ENCODE results near the gene RAB29. TPM values are rescaled to one million over a fixed set of nuclear protein-coding genes. Genes with fewer than 3 reads are reported as not detected.

The RAB29 gene
- total and polyA plus RNA-seq, 2 donors (not counting 3 experiments of a cell fraction or from before 2014, with no cell fraction given): 18.1 to 18.8 TPM

- Histone ChIP-seq H3K4me1 (ENCODE audit: control insufficient read depth, extremely low read depth, insufficient read depth, low read length) (no peaks in the 10 kb centered on the region), H3K9me1 (replicated peaks; ENCODE audit: control insufficient read depth, extremely low read depth, insufficient read depth, low read length) (no peaks in the 10 kb centered on the region), H2AFZ (ENCODE audit: low read depth, low read length) (no peak overlapping the region), H3K9ac (replicated peaks; ENCODE audit: extremely low read depth, insufficient read depth, low read length) (no peak overlapping the region), H4K20me1 (replicated peaks; ENCODE audit: control insufficient read depth, extremely low read depth, insufficient read depth, low read length) (no peaks in the 10 kb centered on the region), H3K4me2 (ENCODE audit: insufficient read depth, low read length) (no peak overlapping the region), H3K79me2 (ENCODE audit: control insufficient read depth, insufficient read depth, low read length) (no peaks in the 10 kb centered on the region), H3K4me3 (replicated peaks in 1 of 3; ENCODE audit: insufficient read depth in 1 of 3, low read depth in 1 of 3, low read length in 3 of 3) (no peak overlapping the region), H3K27ac (ENCODE audit: insufficient read depth, low read depth, low read length) (no peak overlapping the region), H3K36me3 (ENCODE audit: control insufficient read depth in 2 of 2, extremely low read depth in 1 of 2, insufficient read depth in 2 of 2, low read length in 2 of 2) (no peaks in the 10 kb centered on the region), H3K27me3 (ENCODE audit: control insufficient read depth in 2 of 2, insufficient read depth in 2 of 2, low read length in 2 of 2) (no peaks in the 10 kb centered on the region), H3K9me3 (replicated peaks; ENCODE audit: control insufficient read depth, insufficient read depth, low read length) (no peaks in the 10 kb centered on the region)
- DNase-seq (ENCODE audit: low read depth, low spot score) (no peak), FAIRE-seq (no peak)
- ChIA-PET POLR2A (no interaction called here), CTCF (interaction anchor here (2.2 to 2.5 kb wide), 2 partner anchors 8 to 194 kb away, joined by 9 to 14 read pairs; no protein-coding TSS in a partner anchor)
- no TSS peak for BruUV-seq (replicated peaks)
- dilution Hi-C loops (cut with MboI; ENCODE audit: extremely low pct_ligation_motif_present, low sequenced_read_pairs) (no loop called here), intact Hi-C loops (cut with micrococcal nuclease) (no loop called here)
- TF ChIP-seq MYC (IDR thresholded peaks at IDR 0.05; ENCODE audit: low read depth, low read length): no peak
Measured at GRCh38 chr1:205783433-205783795, 8.1 kb upstream of the RAB29 start.

- H3K9me3 ChIP-seq (replicated peaks; ENCODE audit: control insufficient read depth, insufficient read depth, low read length): no peaks in the 10 kb centered on the region
- H3K36me3 ChIP-seq (ENCODE audit: control insufficient read depth in 2 of 2, extremely low read depth in 1 of 2, insufficient read depth in 2 of 2, low read length in 2 of 2): no peaks in the 10 kb centered on the region
- ChIA-PET CTCF (interaction anchor here (1.3 to 2.5 kb wide), 3 partner anchors 9 to 194 kb away, joined by 3 to 14 read pairs (median 9); no protein-coding TSS in a partner anchor), POLR2A (no interaction called here)
- intact Hi-C loops (cut with micrococcal nuclease): no loop called here
- H3K27me3 ChIP-seq (ENCODE audit: control insufficient read depth in 2 of 2, insufficient read depth in 2 of 2, low read length in 2 of 2): no peaks in the 10 kb centered on the region
- no peak overlapping the region for H3K27ac ChIP-seq (ENCODE audit: insufficient read depth, low read depth, low read length)
- dilution Hi-C loops (cut with MboI; ENCODE audit: extremely low pct_ligation_motif_present, low sequenced_read_pairs): no loop called here
- no peaks in the 10 kb centered on the region for H4K20me1 ChIP-seq (replicated peaks; ENCODE audit: control insufficient read depth, extremely low read depth, insufficient read depth, low read length)
- H3K4me2 ChIP-seq (ENCODE audit: insufficient read depth, low read length): no peak overlapping the region
- no peak overlapping the region for H3K4me3 ChIP-seq (replicated peaks in 1 of 3; ENCODE audit: insufficient read depth in 1 of 3, low read depth in 1 of 3, low read length in 3 of 3)
- H3K79me2 ChIP-seq (ENCODE audit: control insufficient read depth, insufficient read depth, low read length): no peaks in the 10 kb centered on the region
- BruUV-seq (replicated peaks): no TSS peak
- FAIRE-seq (no peak), DNase-seq (ENCODE audit: low read depth, low spot score) (no peak)
- no peak for TF ChIP-seq MAX (IDR thresholded peaks at IDR 0.05; ENCODE audit: insufficient read depth, insufficient read length)
- TF ChIP-seq MYC (IDR thresholded peaks at IDR 0.05; ENCODE audit: low read depth, low read length): no peak
- no peak for TF ChIP-seq FOS (IDR thresholded peaks at IDR 0.05; ENCODE audit: borderline replicate concordance, insufficient read depth, low read length)
- no peak for TF ChIP-seq POLR2AphosphoS5 (IDR thresholded peaks at IDR 0.05; ENCODE audit: insufficient read depth, low read depth, low read length)
- TF ChIP-seq GATA2 (IDR thresholded peaks at IDR 0.05; ENCODE audit: insufficient read depth, insufficient read length, low read depth, low read length): no peak
- TF ChIP-seq JUN (IDR thresholded peaks at IDR 0.05; ENCODE audit: borderline replicate concordance, insufficient read depth, insufficient read length, low read depth): no peak
- TF ChIP-seq POLR2A (IDR thresholded peaks at IDR 0.05; ENCODE audit: low read depth, low read length): no peak
- no peak for TF ChIP-seq EZH2 (IDR thresholded peaks at IDR 0.05; ENCODE audit: borderline replicate concordance, low read depth, low read length, severe bottlenecking)
- no peak for TF ChIP-seq CTCF (IDR thresholded peaks at IDR 0.05; ENCODE audit: extremely low read depth in 1 of 2, insufficient read depth in 1 of 2, low read depth in 1 of 2, low read length in 2 of 2)
- no peaks in the 10 kb centered on the region for H3K4me1 ChIP-seq (ENCODE audit: control insufficient read depth, extremely low read depth, insufficient read depth, low read length)
- no peak overlapping the region for H2AFZ ChIP-seq (ENCODE audit: low read depth, low read length)
- no peak overlapping the region for H3K9ac ChIP-seq (replicated peaks; ENCODE audit: extremely low read depth, insufficient read depth, low read length)
- no peaks in the 10 kb centered on the region for H3K9me1 ChIP-seq (replicated peaks; ENCODE audit: control insufficient read depth, extremely low read depth, insufficient read depth, low read length)
Measured at GRCh38 chr1:205782627-205783432, 7.5 kb upstream of the RAB29 start.

Measured in endothelial cell of umbilical vein (primary cell).